H1 (cell line): ENCODE data around the gene ZNF831. TPM values are rescaled to one million over a fixed set of nuclear protein-coding genes. Genes with fewer than 3 reads are reported as not detected.

Experiments used
- KDM1A ChIP-seq: fragments of 200-600, 300-600 bp; sonication (generic); IDR thresholded peaks from 2 replicates; pipeline ENCODE4 v1.7.1; 2016; ENCODE audit warnings: mild to moderate bottlenecking, low read length, borderline replicate concordance
- NANOG ChIP-seq: IDR thresholded peaks from 2 replicates; pipeline ENCODE4 v1.6.1; 2011; ENCODE audit warnings: low read length, low read depth, mild to moderate bottlenecking, inconsistent platforms; ENCODE audit not compliant: insufficient read depth, poor library complexity, severe bottlenecking
- POLR2AphosphoS5 ChIP-seq: IDR thresholded peaks from 2 replicates; pipeline ENCODE4 v1.6.1; 2011; ENCODE audit warnings: low read depth, low read length
- RAD21 ChIP-seq, 2 experiments: IDR thresholded peaks in 1 of 2; conservative IDR thresholded peaks in 1 of 2; 2 replicates each; pipeline ENCODE4 v1.6.1; 2011; ENCODE audit warnings: low read depth in 2 of 2, low read length in 2 of 2, improper control_type of control experiment in 1 of 2, inconsistent platforms in 1 of 2, mild to moderate bottlenecking in 1 of 2, moderate library complexity in 1 of 2
- TCF12 ChIP-seq: IDR thresholded peaks from 2 replicates; pipeline ENCODE4 v1.6.1; 2011; ENCODE audit warnings: low read depth, mild to moderate bottlenecking, low read length
- polyA plus RNA-seq, 7 experiments: library from polyadenylated mRNA; depleted of rRNA in 3 of 7; stranded (reverse) in 5 of 7; unstranded in 2 of 7; fragments of >200 nt in 5 of 7; fragments of 200-250 nt in 2 of 7; gene quantifications; 1 replicate in 5 of 7; 2 replicates in 1 of 7; 4 replicates in 1 of 7; pipeline versions ENCODE4 v1.2.1 to v1.2.3, GENCODE V29; 2011 to 2013; ENCODE audit warnings: missing spikeins in 2 of 7, mixed read lengths in 2 of 7
- total RNA-seq: library from RNA; stranded (reverse); fragmentation: NEBNext Ultra II Directional; extraction: Animal tissue kit (Norgen Biotek cat#: 25700); gene quantifications from 2 replicates; pipeline ENCODE4 v1.2.1, GENCODE V29; 2021
- TF ChIP-seq, protein P1 (sequence below), 3 experiments: IDR thresholded peaks; 1 replicate in 2 of 3; 2 replicates in 1 of 3; pipeline versions ENCODE4 v1.5.1 to v1.6.1; 2011; ENCODE audit warnings: low read length in 3 of 3, mild to moderate bottlenecking in 3 of 3, inconsistent platforms in 2 of 3, low read depth in 1 of 3, moderate library complexity in 1 of 3; ENCODE audit not compliant: insufficient read depth in 1 of 3; ENCODE audit errors: control extremely low read depth in 1 of 3

ZNF831 gene
- total and polyA plus RNA-seq, 2 of the 8 experiments (the other 6 are each of a cell fraction or from before 2014, with no cell fraction given) = not detected

DNA sequence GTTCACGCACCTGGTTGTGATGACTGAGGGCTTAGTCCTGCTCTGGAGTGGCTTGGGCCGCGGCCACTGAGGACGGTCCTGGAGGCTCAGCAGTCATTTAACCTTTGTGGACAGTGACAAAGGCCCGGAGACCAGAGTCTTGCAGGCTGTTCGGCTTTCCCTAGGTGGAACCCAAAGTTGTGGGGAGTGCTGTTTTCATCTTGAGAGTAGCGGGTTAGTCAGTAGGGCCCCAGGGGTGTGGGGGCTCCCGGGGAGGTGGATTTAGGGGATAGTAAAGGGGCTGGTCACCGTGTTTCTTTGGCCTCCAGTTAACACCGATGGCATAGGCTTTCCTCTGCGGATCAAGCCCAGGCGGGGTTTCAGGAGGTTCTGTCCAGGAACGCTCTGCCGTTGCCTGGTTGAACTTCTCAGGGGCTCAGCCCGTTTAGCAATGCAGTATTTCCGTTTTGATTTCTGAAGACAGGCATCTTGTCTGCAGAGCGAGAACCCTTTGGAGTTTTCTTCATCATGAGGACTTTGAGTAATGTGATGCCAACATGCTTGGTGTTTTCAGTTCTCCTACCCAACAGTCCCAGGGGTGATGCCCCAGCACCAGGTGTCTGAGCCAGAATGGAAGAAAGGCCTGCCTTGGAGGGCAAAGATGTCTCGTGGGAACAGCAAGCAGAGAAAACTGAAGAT lies 31.8 kb downstream of the ZNF831 start (continued):
- TF ChIP-seq, protein P1, sequence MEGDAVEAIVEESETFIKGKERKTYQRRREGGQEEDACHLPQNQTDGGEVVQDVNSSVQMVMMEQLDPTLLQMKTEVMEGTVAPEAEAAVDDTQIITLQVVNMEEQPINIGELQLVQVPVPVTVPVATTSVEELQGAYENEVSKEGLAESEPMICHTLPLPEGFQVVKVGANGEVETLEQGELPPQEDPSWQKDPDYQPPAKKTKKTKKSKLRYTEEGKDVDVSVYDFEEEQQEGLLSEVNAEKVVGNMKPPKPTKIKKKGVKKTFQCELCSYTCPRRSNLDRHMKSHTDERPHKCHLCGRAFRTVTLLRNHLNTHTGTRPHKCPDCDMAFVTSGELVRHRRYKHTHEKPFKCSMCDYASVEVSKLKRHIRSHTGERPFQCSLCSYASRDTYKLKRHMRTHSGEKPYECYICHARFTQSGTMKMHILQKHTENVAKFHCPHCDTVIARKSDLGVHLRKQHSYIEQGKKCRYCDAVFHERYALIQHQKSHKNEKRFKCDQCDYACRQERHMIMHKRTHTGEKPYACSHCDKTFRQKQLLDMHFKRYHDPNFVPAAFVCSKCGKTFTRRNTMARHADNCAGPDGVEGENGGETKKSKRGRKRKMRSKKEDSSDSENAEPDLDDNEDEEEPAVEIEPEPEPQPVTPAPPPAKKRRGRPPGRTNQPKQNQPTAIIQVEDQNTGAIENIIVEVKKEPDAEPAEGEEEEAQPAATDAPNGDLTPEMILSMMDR (IDR thresholded peaks at IDR 0.05; ENCODE audit: control extremely low read depth in 1 of 3, insufficient read depth in 1 of 3, low read depth in 1 of 3, low read length in 3 of 3) = no peak
- TF ChIP-seq RAD21 (IDR thresholded peaks at IDR 0.05 in 1 of 2, conservative IDR thresholded peaks at IDR 0.05 in 1 of 2; ENCODE audit: low read depth in 2 of 2, low read length in 2 of 2) (no peak), POLR2AphosphoS5 (no peak), KDM1A (no peak), TCF12 (no peak), NANOG (no peak)
